ENCODE measurements around the gene COL1A1.

DNA sequence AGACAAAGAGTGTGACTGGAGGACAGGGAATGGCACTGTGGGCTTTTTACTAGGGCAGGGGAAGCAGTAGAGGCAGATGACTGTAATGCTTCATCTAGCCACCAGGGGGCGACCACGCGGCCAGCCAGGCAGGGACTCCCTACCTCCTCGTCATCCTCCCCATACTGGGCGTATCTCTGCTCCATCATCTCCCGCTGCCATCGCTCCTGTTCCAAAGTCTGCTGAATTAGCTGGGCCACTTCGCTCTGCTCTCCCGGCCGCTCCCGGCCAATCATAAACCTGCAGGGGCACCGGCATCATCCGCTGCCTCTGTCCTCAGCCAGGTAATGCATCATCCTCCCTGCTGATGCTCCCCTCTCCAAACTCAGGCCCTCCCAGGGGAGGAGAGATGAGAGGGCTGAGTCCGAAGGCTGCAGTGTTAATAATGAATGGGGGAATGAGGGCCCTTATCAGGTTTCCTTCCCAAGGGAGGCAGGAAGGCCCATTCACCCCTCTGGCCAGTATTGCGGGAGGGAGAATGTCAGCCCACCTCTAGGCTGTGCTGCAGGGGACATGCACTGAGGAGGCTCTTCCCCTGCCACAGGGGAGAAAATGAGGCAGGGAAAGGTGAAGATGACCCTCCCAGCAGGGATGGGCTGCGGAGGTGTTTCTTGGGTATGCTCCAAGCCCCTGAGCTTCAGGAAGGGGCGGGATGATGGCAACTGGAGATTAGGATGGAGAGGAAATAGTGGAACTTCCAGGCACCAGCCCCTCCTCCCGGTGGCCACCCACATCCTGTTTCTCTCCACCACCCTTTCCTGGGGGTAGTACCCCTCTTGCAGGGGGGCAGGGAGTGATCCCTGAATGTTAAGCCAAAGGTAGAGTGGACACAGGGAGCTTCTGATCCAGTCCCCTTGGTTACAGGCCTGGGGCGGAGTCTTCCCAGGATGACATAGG, 61.2 kb downstream of the COL1A1 start:
- TF ChIP-seq CREB1 (IDR thresholded peaks at IDR 0.05; ENCODE audit: low read depth), result no peak
- no peak for TF ChIP-seq ZBTB7A (IDR thresholded peaks at IDR 0.05; ENCODE audit: low read depth)
- TF ChIP-seq, protein P1, sequence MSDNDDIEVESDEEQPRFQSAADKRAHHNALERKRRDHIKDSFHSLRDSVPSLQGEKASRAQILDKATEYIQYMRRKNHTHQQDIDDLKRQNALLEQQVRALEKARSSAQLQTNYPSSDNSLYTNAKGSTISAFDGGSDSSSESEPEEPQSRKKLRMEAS (IDR thresholded peaks at IDR 0.05), result no peak
- no peak for TF ChIP-seq CEBPB (IDR thresholded peaks at IDR 0.05)
- no peak for TF ChIP-seq TCF12 (IDR thresholded peaks at IDR 0.05; ENCODE audit: low read depth)
- no peak for TF ChIP-seq YY1 (IDR thresholded peaks at IDR 0.05; ENCODE audit: low read depth)
